ENCODE measurements around the gene NEO1.

Gene NEO1

GRCh38 chr15:73054417-73054953 lies 2.2 kb downstream of the NEO1 start:
- no peak for TF ChIP-seq CTCF (IDR thresholded peaks at IDR 0.05; ENCODE audit: low read depth, low read length)
- DNase-seq (ENCODE audit: extremely low read depth, low read depth): no peak

- no peak for DNase-seq (ENCODE audit: extremely low read depth, low read depth)
- TF ChIP-seq CTCF (IDR thresholded peaks at IDR 0.05; ENCODE audit: low read depth, low read length): no peak
Measured at GRCh38 chr15:73056460-73056859, 4.2 kb downstream of the NEO1 start.

GRCh38 chr15:73058437-73058836 lies 6.2 kb downstream of the NEO1 start:
- DNase-seq (ENCODE audit: extremely low read depth, low read depth): no peak
- TF ChIP-seq CTCF (IDR thresholded peaks at IDR 0.05; ENCODE audit: low read depth, low read length): no peak

DNA sequence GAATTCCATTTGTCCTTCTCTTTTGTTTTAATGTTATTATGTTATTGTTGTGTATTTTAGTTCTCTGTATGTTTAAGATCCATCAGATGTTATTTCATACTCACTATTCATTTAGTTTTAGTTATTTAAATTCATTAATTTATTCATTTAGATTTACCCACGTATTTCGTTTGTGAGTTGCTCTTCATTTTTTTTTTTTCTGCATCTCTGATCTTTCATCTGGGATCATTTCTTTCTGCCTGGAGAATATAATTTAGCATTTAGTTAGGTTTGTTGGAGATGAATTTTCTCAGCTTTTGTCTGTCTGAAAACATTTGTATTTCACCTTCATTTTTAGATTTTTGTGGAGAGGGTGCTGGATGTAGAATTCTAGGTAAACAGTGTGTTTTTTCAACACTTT lies 12.9 kb downstream of the NEO1 start:
- no peak for TF ChIP-seq CTCF (IDR thresholded peaks at IDR 0.05; ENCODE audit: low read depth, low read length)
- DNase-seq (ENCODE audit: extremely low read depth, low read depth): no peak

GRCh38 chr15:73069109-73069508 lies 16.8 kb downstream of the NEO1 start:
- no peak for TF ChIP-seq CTCF (IDR thresholded peaks at IDR 0.05; ENCODE audit: low read depth, low read length)
- no peak for DNase-seq (ENCODE audit: extremely low read depth, low read depth)

GRCh38 chr15:73072894-73073293 lies 20.6 kb downstream of the NEO1 start:
- DNase-seq (ENCODE audit: extremely low read depth, low read depth): no peak
- TF ChIP-seq CTCF (IDR thresholded peaks at IDR 0.05; ENCODE audit: low read depth, low read length): no peak

DNA sequence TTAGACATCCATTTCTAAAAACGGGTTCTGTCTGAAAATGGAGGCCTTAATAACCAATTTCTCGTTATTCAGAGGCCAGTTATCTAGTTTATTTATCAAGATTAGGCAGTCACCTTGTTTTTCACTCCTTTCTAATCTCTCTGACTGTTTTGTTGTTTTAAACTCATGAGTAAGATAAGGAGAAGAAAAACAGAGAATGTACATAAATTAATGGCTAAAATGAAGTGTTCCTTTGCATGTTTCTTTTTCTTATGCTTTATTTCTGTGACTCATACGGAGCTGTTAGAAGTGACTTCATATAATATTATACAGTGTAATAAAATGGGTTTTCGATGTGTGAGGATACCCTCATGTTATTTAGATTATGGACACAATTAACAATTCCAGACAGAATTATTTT lies 22.0 kb downstream of the NEO1 start:
- TF ChIP-seq CTCF (IDR thresholded peaks at IDR 0.05; ENCODE audit: low read depth, low read length): no peak
- no peak for DNase-seq (ENCODE audit: extremely low read depth, low read depth)
